Heart left ventricle (tissue), 13 donors: Measurements from ENCODE around the gene NOTCH2NLA.
"Not testable (repeated sequence)": the region's sequence is repeated elsewhere in the genome, so short reads cannot be mapped to it uniquely, and the experiment has no call there.

Experiments used
- POLR2A ChIP-seq, 2 donors: fragments of 450-650 bp; IDR thresholded peaks; one replicate each; pipeline ENCODE4 v1.6.1; 2017; ENCODE audit warnings: antibody characterized with exemption in 2 of 2, mild to moderate bottlenecking in 2 of 2, moderate library complexity in 2 of 2
- TF ChIP-seq, protein P1 (sequence below), 12 donors: fragments of 200-600 bp; sonication (generic) in 4 of 12; IDR thresholded peaks; one replicate each; pipeline versions ENCODE4 v1.5.0 to v1.8.0; 2018 to 2022; ENCODE audit warnings: antibody characterized with exemption in 12 of 12, mild to moderate bottlenecking in 5 of 12
- donor health status: ischemic (EF 13 %, LVEDD 7.1; RV severe dilation, severe dysfunction).
- donor health status: DM: no; HTN: yes; CAD: no.
- donor health status: DM: no; HTN: no; CAD: no.
- donor health status: ischemic (EF 25% LVEDD 6.9; RV normal size, moderate dysfunction).
- donor health status: ischemic (EF 25% LVEDD 5.7; RV mildly dilated, moderate dysfunction).
- donor health status: ischemic (EF 35%, LVEDD 5.7; RV mildly dilated, moderate dysfunction).
- donor health status: nonischemic (EF 11% LVEDD 7.7; RV severe dilation, severe dysfunction).
- donor health status: DM: yes; HTN: yes; CAD: no.
- donor health status: PGD.
- donor health status: ischemic (EF 29% LVEDD 5.4; RV normal size, mild dysfunction).
- donor health status: nonischemic (EF 23%, LVEDD 6.1; RV moderate dilation, normal function).

DNA sequence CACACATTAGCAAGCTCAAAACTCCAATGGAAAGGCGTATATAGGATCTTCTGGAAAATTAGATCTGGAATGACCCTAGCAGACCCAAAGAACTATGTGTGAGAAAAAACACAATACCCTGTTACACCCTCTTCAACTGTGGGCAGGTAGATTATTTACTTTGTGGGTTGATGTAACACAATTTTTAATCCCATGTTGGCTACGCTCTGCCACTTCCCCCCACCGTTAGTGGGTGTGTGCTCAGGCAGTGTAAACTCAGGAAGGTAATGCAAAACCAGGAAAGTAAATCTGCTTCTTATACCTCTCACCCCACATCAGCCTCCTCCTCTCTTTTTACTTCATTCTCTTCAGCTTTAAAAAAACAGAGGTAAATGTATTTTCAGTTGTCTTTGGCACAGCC lies 45.3 kb upstream of the NOTCH2NLA start:
- TF ChIP-seq, protein P1, sequence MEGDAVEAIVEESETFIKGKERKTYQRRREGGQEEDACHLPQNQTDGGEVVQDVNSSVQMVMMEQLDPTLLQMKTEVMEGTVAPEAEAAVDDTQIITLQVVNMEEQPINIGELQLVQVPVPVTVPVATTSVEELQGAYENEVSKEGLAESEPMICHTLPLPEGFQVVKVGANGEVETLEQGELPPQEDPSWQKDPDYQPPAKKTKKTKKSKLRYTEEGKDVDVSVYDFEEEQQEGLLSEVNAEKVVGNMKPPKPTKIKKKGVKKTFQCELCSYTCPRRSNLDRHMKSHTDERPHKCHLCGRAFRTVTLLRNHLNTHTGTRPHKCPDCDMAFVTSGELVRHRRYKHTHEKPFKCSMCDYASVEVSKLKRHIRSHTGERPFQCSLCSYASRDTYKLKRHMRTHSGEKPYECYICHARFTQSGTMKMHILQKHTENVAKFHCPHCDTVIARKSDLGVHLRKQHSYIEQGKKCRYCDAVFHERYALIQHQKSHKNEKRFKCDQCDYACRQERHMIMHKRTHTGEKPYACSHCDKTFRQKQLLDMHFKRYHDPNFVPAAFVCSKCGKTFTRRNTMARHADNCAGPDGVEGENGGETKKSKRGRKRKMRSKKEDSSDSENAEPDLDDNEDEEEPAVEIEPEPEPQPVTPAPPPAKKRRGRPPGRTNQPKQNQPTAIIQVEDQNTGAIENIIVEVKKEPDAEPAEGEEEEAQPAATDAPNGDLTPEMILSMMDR (IDR thresholded peaks at IDR 0.05) = not testable (repeated sequence)
- not testable (repeated sequence) for TF ChIP-seq POLR2A (IDR thresholded peaks at IDR 0.05)
